Astrocyte of the spinal cord (primary cell): Measurements from ENCODE around the gene LRRFIP1.
A peak's percentile ranks its signal among the peaks of the same experiment; 100 is the strongest.
"Not testable (repeated sequence)": the region's sequence is repeated elsewhere in the genome, so short reads cannot be mapped to it uniquely, and the experiment has no call there.

ENCODE experiments used
- DNase-seq: peaks from one replicate; pipeline ENCODE4 v3.0.0; 2011; ENCODE audit warnings: low read depth, low spot score
- H3K4me3 ChIP-seq: 2 replicates; pipeline ENCODE4 v1.5.1; 2011; ENCODE audit warnings: low read depth, mild to moderate bottlenecking, low read length, moderate library complexity
- CTCF ChIP-seq: IDR thresholded peaks from 2 replicates; pipeline ENCODE4 v1.5.1; 2012; ENCODE audit warnings: low read depth, mild to moderate bottlenecking, low read length, inconsistent platforms
- in situ Hi-C: cut with HindIII; loops from 2 replicates; pipeline ENCODE4 v1.10.0; 2017; ENCODE audit warnings: low sequenced_read_pairs

Gene LRRFIP1

GRCh38 chr2:237758185-237758584 is 130.8 kb downstream of the LRRFIP1 start:
- in situ Hi-C loops = no loop called here
- TF ChIP-seq CTCF = no peak
- no peak for DNase-seq
- H3K4me3 ChIP-seq = no peak overlapping the region

GRCh38 chr2:237759176-237759575 is 131.8 kb downstream of the LRRFIP1 start:
- no peak for DNase-seq

GRCh38 chr2:237760506-237761502 is 133.4 kb downstream of the LRRFIP1 start:
- DNase-seq = no peak
- in situ Hi-C loops = no loop called here
- no peak for TF ChIP-seq CTCF
- H3K4me3 ChIP-seq = no peak overlapping the region

More at GRCh38 chr2:237759176-237759575, 131.8 kb downstream of the LRRFIP1 start:
- no peak overlapping the region for H3K4me3 ChIP-seq
- TF ChIP-seq CTCF = no peak
- in situ Hi-C loops = no loop called here

GRCh38 chr2:237762291-237763182 is 135.2 kb downstream of the LRRFIP1 start:
- in situ Hi-C loops, H3K4me3 ChIP-seq: not testable (repeated sequence)
- DNase-seq = peak; percentile 48

- DNase-seq = no peak
- in situ Hi-C loops = no loop called here
- no peak overlapping the region for H3K4me3 ChIP-seq
- no peak for TF ChIP-seq CTCF
These were observed 136.4 kb downstream of the LRRFIP1 start for GRCh38 chr2:237763812-237764211.

GRCh38 chr2:237765122-237765521 is 137.7 kb downstream of the LRRFIP1 start:
- H3K4me3 ChIP-seq, in situ Hi-C loops, DNase-seq: not testable (repeated sequence)

GRCh38 chr2:237765875-237766274 is 138.5 kb downstream of the LRRFIP1 start:
- TF ChIP-seq CTCF = no peak
- DNase-seq = no peak
- in situ Hi-C loops = no loop called here
- no peak overlapping the region for H3K4me3 ChIP-seq
